ENCODE data around the gene SLC19A3.

GRCh38 chr2:227765788-227766372 is 48.1 kb upstream of the SLC19A3 start:
- TF ChIP-seq GATA2 (IDR thresholded peaks at IDR 0.05; ENCODE audit: low read depth, low read length) (no peak), GATA3 (IDR thresholded peaks at IDR 0.05; ENCODE audit: low read depth, low read length) (no peak)

All from SH-SY5Y (cell line).